ENCODE results near the gene DLGAP1. TPM values are rescaled to one million over a fixed set of nuclear protein-coding genes. Genes with fewer than 3 reads are reported as not detected.

The DLGAP1 gene
- total RNA-seq, 1 experiment from 2014 or later, result 0.39 TPM

GRCh38 chr18:3675994-3676393 lies 779.1 kb downstream of the DLGAP1 start:
- H3K9me2 ChIP-seq (ENCODE audit: insufficient read depth), result no peaks in the 10 kb centered on the region; the same call in 1 of the 2 replicates
- ChIA-PET RAD21 (ENCODE audit: low non-redundant PET in 1 of 2, low total read pairs in 2 of 2, uncharacterized antibody in 2 of 2, unreplicated experiment in 2 of 2) (no interaction called here), CTCF (interaction anchor here (1.5 kb wide), 1 partner anchor 10 kb away, joined by 5 read pairs; no protein-coding TSS in a partner anchor), POLR2A (no interaction called here)
- TF ChIP-seq ZFX (IDR thresholded peaks at IDR 0.05) (no peak), MAX (IDR thresholded peaks at IDR 0.05) (no peak), CTCF (IDR thresholded peaks at IDR 0.05 in 2 of 3, conservative IDR thresholded peaks at IDR 0.05 in 1 of 3; ENCODE audit: borderline replicate concordance in 1 of 3, insufficient read depth in 1 of 3, low read depth in 2 of 3, low read length in 2 of 3) (no peak), SRF (IDR thresholded peaks at IDR 0.05; ENCODE audit: low read depth) (no peak), ZNF274 (IDR thresholded peaks at IDR 0.05; ENCODE audit: low read depth, low read length) (no peak), JUND (IDR thresholded peaks at IDR 0.05) (no peak), CBX3 (IDR thresholded peaks at IDR 0.05; ENCODE audit: low read depth) (no peak), REST (IDR thresholded peaks at IDR 0.05; ENCODE audit: low read depth) (no peak), CEBPB (IDR thresholded peaks at IDR 0.05; ENCODE audit: low read depth) (no peak), FOSL1 (IDR thresholded peaks at IDR 0.05; ENCODE audit: low read depth) (no peak), ATF3 (IDR thresholded peaks at IDR 0.05) (no peak), EZH2phosphoT487 (IDR thresholded peaks at IDR 0.05; ENCODE audit: borderline replicate concordance) (no peak)
- ATAC-seq (no peak), DNase-seq (ENCODE audit: low read depth, low spot score) (no peak)
- H3K27ac ChIP-seq (ENCODE audit: low read depth, low read length), result no peak overlapping the region
- no peak overlapping the region for H3K9ac ChIP-seq (ENCODE audit: low read length)
- no peak overlapping the region for H2AFZ ChIP-seq (ENCODE audit: low read depth, low read length, poor library complexity, severe bottlenecking)
- no peak overlapping the region for H3K4me3 ChIP-seq (replicated peaks in 1 of 2; ENCODE audit: low read depth in 1 of 2, low read length in 2 of 2)
- no TSS peak for BruUV-seq (replicated peaks)
- H3K79me2 ChIP-seq (ENCODE audit: insufficient read depth, low read length), result no peaks in the 10 kb centered on the region
- no peaks in the 10 kb centered on the region for H4K20me1 ChIP-seq (ENCODE audit: insufficient read depth)
- H3K4me2 ChIP-seq (ENCODE audit: low read length), result no peak overlapping the region
- no peaks in the 10 kb centered on the region for H3K9me3 ChIP-seq (ENCODE audit: control insufficient read depth in 1 of 2, insufficient read depth in 1 of 2, low read depth in 1 of 2, low read length in 2 of 2)
- no peaks in the 10 kb centered on the region for H3K27me3 ChIP-seq (ENCODE audit: insufficient read depth, low read length)
- intact Hi-C loops (cut with micrococcal nuclease), result no loop called here
- no peaks in the 10 kb centered on the region for H3K36me3 ChIP-seq (ENCODE audit: control insufficient read depth in 1 of 2, insufficient read depth in 2 of 2, low read length in 2 of 2)
- H3K4me1 ChIP-seq (ENCODE audit: control insufficient read depth in 1 of 2, insufficient read depth in 2 of 2, low read length in 2 of 2), result peaks cover 20 to 22% of the 10 kb centered on the region in 2 experiments

Measured in HCT116 (cell line).